K562 (cell line): ENCODE measurements around the gene IQCN. TPM values are rescaled to one million over a fixed set of nuclear protein-coding genes. Genes with fewer than 3 reads are reported as not detected.
A peak's percentile ranks its signal among the peaks of the same experiment; 100 is the strongest.

Source experiments
- ARID2 ChIP-seq: fragments of 450-650 bp; IDR thresholded peaks from 2 replicates; pipeline ENCODE4 v1.6.1; 2017; ENCODE audit warnings: antibody characterized with exemption, mild to moderate bottlenecking
- ARNT ChIP-seq, 2 experiments: fragments of 450-650 bp; IDR thresholded peaks; 2 replicates each; pipeline ENCODE4 v1.6.1; 2016; ENCODE audit warnings: mild to moderate bottlenecking in 1 of 2
- CBFA2T3 ChIP-seq: fragments of 450-650 bp; IDR thresholded peaks from 2 replicates; pipeline ENCODE4 v1.6.1; 2017
- CCAR2 ChIP-seq: fragments of 200-400 bp; formaldehyde crosslinking; IDR thresholded peaks from 2 replicates; pipeline ENCODE4 v1.6.1; 2017; ENCODE audit warnings: mild to moderate bottlenecking, low read depth, low read length
- DMBX1 ChIP-seq: fragments of 250-450 bp; sonication (Bioruptor Pico); IDR thresholded peaks from 2 replicates; pipeline ENCODE4 v1.8.0; 2022; ENCODE audit warnings: inconsistent platforms, mild to moderate bottlenecking, moderate library complexity, borderline replicate concordance
- EP300 ChIP-seq: IDR thresholded peaks from 2 replicates; pipeline ENCODE4 v1.6.1; 2012; ENCODE audit warnings: low read length, improper control_type of control experiment
- FOXJ2 ChIP-seq: fragments of 200-800 bp; sonication (Bioruptor generic); IDR thresholded peaks from 2 replicates; pipeline ENCODE4 v1.6.1; 2016; ENCODE audit warnings: missing genetic modification characterization, missing compliant biosample characterization
- FOXJ3 ChIP-seq: sonication (generic); formaldehyde crosslinking; IDR thresholded peaks from 2 replicates; pipeline ENCODE4 v1.4.0; 2020; ENCODE audit warnings: mild to moderate bottlenecking, missing genetic modification reagents
- MAX ChIP-seq: sonication (generic); formaldehyde crosslinking; IDR thresholded peaks from 2 replicates; pipeline ENCODE4 v1.9.0; 2022; ENCODE audit warnings: mild to moderate bottlenecking, missing genetic modification reagents
- NR3C1 ChIP-seq: sonication (generic); formaldehyde crosslinking; IDR thresholded peaks from 2 replicates; pipeline ENCODE4 v1.8.1; 2022; ENCODE audit warnings: missing genetic modification reagents
- PRMT5 ChIP-seq: sonication (generic); formaldehyde crosslinking; IDR thresholded peaks from 2 replicates; pipeline ENCODE4 v1.5.0; 2020; ENCODE audit warnings: missing genetic modification reagents
- RAD51 ChIP-seq: fragments of 450-650 bp; IDR thresholded peaks from 2 replicates; pipeline ENCODE4 v1.7.1; 2016; ENCODE audit warnings: low read depth, mild to moderate bottlenecking, borderline replicate concordance
- SAFB2 ChIP-seq: fragments of 200-400 bp; formaldehyde crosslinking; IDR thresholded peaks from 2 replicates; pipeline ENCODE4 v1.6.1; 2018; ENCODE audit warnings: borderline replicate concordance, low read length, low read depth, moderate library complexity; ENCODE audit not compliant: severe bottlenecking
- TEAD1 ChIP-seq, 2 experiments: fragments of 450-650 bp in 1 of 2; sonication (generic) in 1 of 2; formaldehyde crosslinking; IDR thresholded peaks; 2 replicates each; pipeline versions ENCODE4 v1.4.0 to v1.8.0; 2020 to 2022; ENCODE audit warnings: mild to moderate bottlenecking in 2 of 2, missing genetic modification reagents in 1 of 2
- TOE1 ChIP-seq, 2 experiments: fragments of 450-650 bp in 1 of 2; sonication (generic) in 1 of 2; formaldehyde crosslinking in 1 of 2; IDR thresholded peaks; 2 replicates each; pipeline versions ENCODE4 v1.7.1 to v1.8.0; 2016 to 2022; ENCODE audit warnings: borderline replicate concordance in 2 of 2, mild to moderate bottlenecking in 2 of 2, antibody characterized with exemption in 1 of 2, inconsistent platforms in 1 of 2, low read depth in 1 of 2, missing genetic modification reagents in 1 of 2, moderate library complexity in 1 of 2
- TRIM28 ChIP-seq: fragments of 450-650 bp; IDR thresholded peaks from 2 replicates; pipeline ENCODE4 v1.6.1; 2017
- TSHZ1 ChIP-seq: fragments of 250-450 bp; sonication (Bioruptor Pico); IDR thresholded peaks from 2 replicates; pipeline ENCODE4 v1.4.0; 2020; ENCODE audit warnings: mild to moderate bottlenecking, moderate library complexity
- ZKSCAN8 ChIP-seq: fragments of 200-800 bp; sonication (Bioruptor generic); IDR thresholded peaks from 2 replicates; pipeline ENCODE4 v1.6.1; 2016; ENCODE audit warnings: missing genetic modification characterization, missing compliant biosample characterization
- ZNF124 ChIP-seq: sonication (generic); formaldehyde crosslinking; IDR thresholded peaks from 2 replicates; pipeline ENCODE4 v1.8.1; 2022; ENCODE audit warnings: missing genetic modification reagents
- ZNF239 ChIP-seq: fragments of 250-450 bp; sonication (Bioruptor Pico); IDR thresholded peaks from 2 replicates; pipeline ENCODE4 v1.4.0; 2020; ENCODE audit warnings: mild to moderate bottlenecking
- ZNF695 ChIP-seq: fragments of 450-650 bp; formaldehyde crosslinking; IDR thresholded peaks from 2 replicates; pipeline ENCODE4 v1.4.0; 2020; ENCODE audit warnings: mild to moderate bottlenecking, moderate library complexity
- polyA plus RNA-seq, 8 experiments: library from polyadenylated mRNA; depleted of rRNA in 4 of 8; stranded (reverse) in 5 of 8; unstranded in 3 of 8; fragments of >200 nt; fragmentation: Nextera tagmentation in 2 of 8; fragmentation: Illumina TruSeq in 1 of 8; extraction: Ambion mirVana in 2 of 8; extraction: Trizol in 1 of 8; gene quantifications; 2 replicates each; pipeline versions ENCODE4 v1.2.1 to v1.2.3, GENCODE V29; 2011 to 2014; ENCODE audit warnings: inconsistent platforms in 1 of 8, missing spikeins in 1 of 8
- total RNA-seq, 7 experiments: library from RNA; depleted of rRNA in 6 of 7; stranded (reverse); fragments of >200 nt in 6 of 7; fragmentation: Illumina TruSeq in 2 of 7; extraction: Trizol in 2 of 7; gene quantifications; 2 replicates each; pipeline versions ENCODE4 v1.2.1 to v1.2.3, GENCODE V29; 2011 to 2021; ENCODE audit warnings: low replicate concordance in 1 of 7
- TF ChIP-seq, protein P1 (sequence below): fragments of 250-450 bp; sonication (Bioruptor Pico); IDR thresholded peaks from 2 replicates; pipeline ENCODE4 v1.5.1; 2021; ENCODE audit warnings: mild to moderate bottlenecking
- TF ChIP-seq, protein P2 (sequence below): sonication (generic); formaldehyde crosslinking; IDR thresholded peaks from 2 replicates; pipeline ENCODE4 v1.8.0; 2023; ENCODE audit warnings: mild to moderate bottlenecking, missing genetic modification reagents

IQCN gene
- total and polyA plus RNA-seq, 9 of the 15 experiments (the other 6 are each of a cell fraction or from before 2014, with no cell fraction given), result 0.01 to 0.07 (median 0.04) TPM; not detected in 3

DNA sequence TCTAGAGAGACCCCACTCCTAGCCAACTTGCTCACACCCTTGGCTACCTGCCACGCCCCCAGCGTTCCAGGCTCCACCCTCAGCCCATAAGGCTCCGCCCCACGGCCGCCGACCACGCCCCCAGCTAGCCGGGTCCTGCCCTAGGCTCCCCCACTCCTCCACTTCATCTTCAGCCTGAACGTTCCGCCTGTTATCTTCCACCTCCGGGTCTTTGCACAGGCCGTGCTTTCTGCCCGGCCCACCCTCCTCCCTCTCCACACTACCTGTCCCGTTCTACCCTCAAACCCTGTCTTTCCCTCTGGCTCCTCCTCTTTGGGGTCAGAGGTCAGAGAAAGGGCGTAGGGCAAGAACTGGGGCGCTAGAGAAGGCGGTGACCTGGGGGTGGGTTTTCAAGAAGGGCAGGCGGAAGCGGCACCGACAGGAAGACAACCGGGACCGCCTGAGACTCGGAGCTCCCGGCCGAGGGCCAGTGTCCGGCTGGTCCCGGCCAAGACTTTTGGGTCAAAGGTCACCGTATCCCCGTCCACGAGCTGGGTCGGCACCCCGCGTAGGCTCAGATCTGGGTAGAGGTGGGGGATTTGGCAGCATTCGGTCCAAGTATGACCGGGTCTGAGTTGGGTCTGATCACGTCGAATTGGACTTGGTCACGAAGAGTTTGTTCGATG, 50.3 kb downstream of the IQCN start (continued):
- TF ChIP-seq TRIM28 (peak; percentile 71), TOE1 (IDR thresholded peaks at IDR 0.05; ENCODE audit: borderline replicate concordance) (peak; percentile 97), TOE1 (CRISPR knock-in tag; IDR thresholded peaks at IDR 0.05; ENCODE audit: borderline replicate concordance, low read depth) (0 out of 2 replicates have a peak, but pooled peaks have one; percentile 49), NR3C1 (CRISPR knock-in tag) (no peak), ARNT (IDR thresholded peaks at IDR 0.05) (peak; percentile 84 to 90; a peak in 3 of 4 replicates), SAFB2 (no peak), PRMT5 (CRISPR knock-in tag) (no peak), FOXJ3 (CRISPR knock-in tag) (no peak), CBFA2T3 (peak; percentile 34; the same call in 1 of the 2 replicates), FOXJ2 (tag) (no peak), CCAR2 (no peak), ZNF124 (no peak), EP300 (peak; percentile 30; the same call in 1 of the 2 replicates), MAX (CRISPR knock-in tag) (peak; percentile 72), ARID2 (0 out of 2 replicates have a peak, but pooled peaks have one; percentile 19), ZKSCAN8 (no peak), RAD51 (no peak), ZNF239 (peak; percentile 5; the same call in 1 of the 2 replicates), TEAD1 (CRISPR knock-in tag; IDR thresholded peaks at IDR 0.05) (peak; percentile 59 to 93; a peak in 3 of 4 replicates), ZNF695 (CRISPR knock-in tag) (no peak), DMBX1 (CRISPR knock-in tag) (0 out of 2 replicates have a peak, but pooled peaks have one; percentile 58), TSHZ1 (CRISPR knock-in tag) (no peak)
- TF ChIP-seq, protein P1, sequence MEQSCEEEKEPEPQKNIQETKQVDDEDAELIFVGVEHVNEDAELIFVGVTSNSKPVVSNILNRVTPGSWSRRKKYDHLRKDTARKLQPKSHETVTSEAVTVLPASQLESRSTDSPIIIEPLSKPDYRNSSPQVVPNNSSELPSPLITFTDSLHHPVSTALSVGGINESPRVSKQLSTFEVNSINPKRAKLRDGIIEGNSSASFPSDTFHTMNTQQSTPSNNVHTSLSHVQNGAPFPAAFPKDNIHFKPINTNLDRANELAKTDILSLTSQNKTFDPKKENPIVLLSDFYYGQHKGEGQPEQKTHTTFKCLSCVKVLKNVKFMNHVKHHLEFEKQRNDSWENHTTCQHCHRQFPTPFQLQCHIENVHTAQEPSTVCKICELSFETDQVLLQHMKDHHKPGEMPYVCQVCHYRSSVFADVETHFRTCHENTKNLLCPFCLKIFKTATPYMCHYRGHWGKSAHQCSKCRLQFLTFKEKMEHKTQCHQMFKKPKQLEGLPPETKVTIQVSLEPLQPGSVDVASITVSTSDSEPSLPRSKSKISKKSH, result no peak
- TF ChIP-seq, protein P2, sequence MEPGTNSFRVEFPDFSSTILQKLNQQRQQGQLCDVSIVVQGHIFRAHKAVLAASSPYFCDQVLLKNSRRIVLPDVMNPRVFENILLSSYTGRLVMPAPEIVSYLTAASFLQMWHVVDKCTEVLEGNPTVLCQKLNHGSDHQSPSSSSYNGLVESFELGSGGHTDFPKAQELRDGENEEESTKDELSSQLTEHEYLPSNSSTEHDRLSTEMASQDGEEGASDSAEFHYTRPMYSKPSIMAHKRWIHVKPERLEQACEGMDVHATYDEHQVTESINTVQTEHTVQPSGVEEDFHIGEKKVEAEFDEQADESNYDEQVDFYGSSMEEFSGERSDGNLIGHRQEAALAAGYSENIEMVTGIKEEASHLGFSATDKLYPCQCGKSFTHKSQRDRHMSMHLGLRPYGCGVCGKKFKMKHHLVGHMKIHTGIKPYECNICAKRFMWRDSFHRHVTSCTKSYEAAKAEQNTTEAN (CRISPR knock-in tag), result no peak
